Fibroblast of villous mesenchyme (primary cell): ENCODE measurements around the gene ZNRF3. TPM values are rescaled to one million over a fixed set of nuclear protein-coding genes. Genes with fewer than 3 reads are reported as not detected.

Source experiments
- DNase-seq: peaks from one replicate; pipeline ENCODE4 v3.0.0-alpha.2; 2010; ENCODE audit warnings: low read depth
- H3K4me3 ChIP-seq: 2 replicates; pipeline ENCODE4 v1.5.1; 2011; ENCODE audit warnings: low read depth, mild to moderate bottlenecking, low read length
- total RNA-seq: library from RNA; depleted of rRNA; stranded (reverse); fragments of >200 nt; gene quantifications from 2 replicates; pipeline ENCODE4 v1.2.3, GENCODE V29; 2012
- TF ChIP-seq, protein P1 (sequence below): IDR thresholded peaks from 2 replicates; pipeline ENCODE4 v1.5.1; 2012; ENCODE audit warnings: low read depth, mild to moderate bottlenecking, low read length; ENCODE audit not compliant: insufficient read depth

The ZNRF3 gene
- total RNA-seq, 1 donor: 1.7 TPM

DNA sequence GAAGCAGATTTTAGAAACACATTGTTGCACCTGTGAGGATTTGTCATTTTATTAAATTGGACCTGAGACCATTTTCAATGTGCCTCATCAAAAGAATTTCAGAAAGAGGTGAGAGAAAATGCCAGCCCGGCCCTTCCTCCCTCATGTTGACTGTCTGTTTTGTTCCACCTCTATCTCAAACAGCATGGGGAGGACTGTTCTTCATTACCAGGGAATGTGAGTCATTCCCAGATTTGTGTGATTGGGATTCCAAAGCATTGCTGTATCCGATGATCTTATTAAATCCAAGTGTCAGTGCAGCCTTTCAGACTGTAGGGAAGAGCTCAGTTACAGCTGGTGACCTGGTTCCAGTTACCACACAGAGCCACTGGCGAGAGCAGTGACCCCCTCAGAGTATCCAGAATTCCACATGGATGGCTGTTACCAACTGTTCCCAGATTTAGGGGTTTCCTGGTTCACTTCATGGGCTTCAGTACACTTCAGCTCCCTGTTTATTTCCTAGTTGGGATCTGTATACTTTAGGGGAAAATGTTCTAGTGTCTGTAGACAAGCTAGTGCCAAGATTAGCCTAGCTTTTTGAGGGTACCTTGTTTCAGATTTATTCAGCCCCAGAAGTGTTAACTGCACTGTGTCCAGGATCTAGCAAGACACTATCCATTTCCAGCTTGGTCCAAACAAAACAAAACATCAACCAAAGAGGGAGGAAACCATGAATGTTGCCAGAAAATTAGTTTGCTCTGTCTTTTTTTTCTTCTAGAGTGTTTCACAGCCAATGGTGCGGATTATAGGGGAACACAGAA lies 210.3 kb downstream of the ZNRF3 start:
- TF ChIP-seq, protein P1, sequence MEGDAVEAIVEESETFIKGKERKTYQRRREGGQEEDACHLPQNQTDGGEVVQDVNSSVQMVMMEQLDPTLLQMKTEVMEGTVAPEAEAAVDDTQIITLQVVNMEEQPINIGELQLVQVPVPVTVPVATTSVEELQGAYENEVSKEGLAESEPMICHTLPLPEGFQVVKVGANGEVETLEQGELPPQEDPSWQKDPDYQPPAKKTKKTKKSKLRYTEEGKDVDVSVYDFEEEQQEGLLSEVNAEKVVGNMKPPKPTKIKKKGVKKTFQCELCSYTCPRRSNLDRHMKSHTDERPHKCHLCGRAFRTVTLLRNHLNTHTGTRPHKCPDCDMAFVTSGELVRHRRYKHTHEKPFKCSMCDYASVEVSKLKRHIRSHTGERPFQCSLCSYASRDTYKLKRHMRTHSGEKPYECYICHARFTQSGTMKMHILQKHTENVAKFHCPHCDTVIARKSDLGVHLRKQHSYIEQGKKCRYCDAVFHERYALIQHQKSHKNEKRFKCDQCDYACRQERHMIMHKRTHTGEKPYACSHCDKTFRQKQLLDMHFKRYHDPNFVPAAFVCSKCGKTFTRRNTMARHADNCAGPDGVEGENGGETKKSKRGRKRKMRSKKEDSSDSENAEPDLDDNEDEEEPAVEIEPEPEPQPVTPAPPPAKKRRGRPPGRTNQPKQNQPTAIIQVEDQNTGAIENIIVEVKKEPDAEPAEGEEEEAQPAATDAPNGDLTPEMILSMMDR: no peak
- no peak overlapping the region for H3K4me3 ChIP-seq

DNA sequence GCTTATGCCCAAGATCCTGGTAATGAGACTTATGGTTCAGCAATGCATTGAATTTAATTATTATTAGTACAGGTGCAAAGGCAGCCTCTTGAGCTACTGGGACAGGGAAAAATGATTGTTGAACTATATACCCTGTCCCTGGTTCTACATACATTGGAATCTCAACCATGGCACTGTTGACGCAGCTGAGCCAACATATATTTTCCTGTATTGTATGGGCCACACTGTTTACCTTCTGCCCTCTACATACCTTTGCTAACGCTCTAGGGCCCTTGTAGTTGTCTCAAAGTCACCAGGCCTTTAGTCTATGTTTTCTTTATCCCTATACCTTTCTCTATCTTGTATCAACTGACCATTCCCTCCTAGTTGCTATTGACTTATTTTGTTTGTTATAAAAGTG lies 212.1 kb downstream of the ZNRF3 start:
- H3K4me3 ChIP-seq: no peak overlapping the region
- TF ChIP-seq, protein P1: no peak
- no peak for DNase-seq

More for the DNA sequence above, 210.3 kb downstream of the ZNRF3 start:
- peak; percentile 71 for DNase-seq

DNA sequence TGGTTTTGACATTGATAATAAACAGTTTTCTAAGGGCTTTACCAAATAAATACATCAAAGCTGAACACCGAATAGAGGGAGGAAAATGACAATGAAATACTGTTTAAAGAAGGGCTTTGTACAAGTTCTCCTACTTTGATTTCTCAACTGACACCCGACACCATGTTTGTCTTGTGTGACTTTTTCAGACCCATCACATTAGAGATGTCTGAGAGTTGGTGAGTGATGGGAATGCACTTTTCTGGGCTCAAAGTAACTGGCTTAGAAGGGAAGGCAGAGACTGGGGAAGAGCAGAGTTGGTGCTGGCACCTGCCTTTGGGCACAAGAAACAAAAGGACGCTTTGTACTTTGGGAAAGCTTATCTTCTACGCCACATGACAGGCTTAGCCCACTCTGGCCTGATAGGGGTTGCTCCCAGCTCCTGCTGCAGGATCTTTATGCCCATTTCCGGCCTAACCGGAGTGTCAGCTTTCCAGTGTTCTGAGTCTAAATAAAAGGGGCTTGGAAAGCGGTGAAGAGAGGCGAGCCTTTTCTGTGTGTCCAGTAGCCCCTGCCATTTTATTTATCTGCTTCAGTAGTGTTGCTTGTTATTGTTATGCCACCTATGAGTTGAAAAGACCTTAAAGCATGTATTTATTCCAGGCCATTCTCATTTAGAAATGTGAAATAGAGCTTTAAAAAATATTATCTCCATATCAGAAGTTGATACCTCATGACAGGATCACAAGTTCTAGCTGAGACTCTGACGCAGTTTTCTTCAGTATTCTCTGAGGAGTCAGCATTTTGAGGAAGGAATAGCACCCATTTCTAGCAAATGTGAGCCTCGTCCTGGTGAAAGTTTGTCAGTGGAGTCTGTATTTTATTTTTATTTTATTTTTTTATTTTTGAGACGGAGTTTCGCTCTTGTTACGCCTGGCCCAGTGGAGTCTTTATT lies 213.6 kb downstream of the ZNRF3 start:
- TF ChIP-seq, protein P1: no peak
- H3K4me3 ChIP-seq: no peak overlapping the region
- peak; percentile 41 for DNase-seq

DNA sequence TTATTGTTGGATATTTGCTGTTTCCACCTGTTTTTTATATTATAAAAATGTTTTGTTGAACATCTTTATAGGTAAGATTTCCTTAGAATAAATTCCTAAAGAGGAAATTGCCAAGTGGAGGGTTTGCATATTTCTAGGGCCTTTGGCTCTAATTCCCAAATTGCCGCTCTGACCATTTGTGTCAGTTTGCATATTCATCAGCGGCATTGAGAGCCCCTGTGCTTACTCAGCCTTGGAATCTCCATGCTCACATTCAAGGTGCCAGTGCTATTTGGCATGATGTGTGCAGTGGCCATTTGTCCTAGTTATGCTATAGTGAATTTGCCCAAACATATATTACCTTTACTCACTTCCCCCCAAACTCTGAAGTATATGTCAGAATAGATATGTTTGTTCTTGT lies 214.9 kb downstream of the ZNRF3 start:
- TF ChIP-seq, protein P1: no peak
- no peak for DNase-seq
- no peak overlapping the region for H3K4me3 ChIP-seq

DNA sequence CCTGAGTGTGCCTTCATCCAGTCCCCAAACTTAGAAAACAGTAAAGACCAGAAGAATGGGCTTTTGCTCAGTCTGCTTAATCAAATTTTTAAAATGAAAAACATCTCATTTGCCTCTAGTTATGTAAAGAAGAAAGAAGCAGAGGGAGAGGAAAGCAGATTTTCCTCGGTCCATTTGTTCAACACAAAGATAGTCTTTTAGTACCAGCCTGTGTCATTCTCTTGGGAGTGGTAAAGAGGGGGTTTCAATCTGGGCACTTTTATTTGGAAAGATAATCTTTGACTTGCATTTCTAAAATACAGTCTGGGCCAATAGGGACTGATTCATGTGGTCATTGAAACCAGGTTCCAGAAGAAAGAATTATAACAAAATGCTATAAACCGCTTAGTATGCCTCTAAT lies 218.9 kb downstream of the ZNRF3 start:
- TF ChIP-seq, protein P1: no peak
- H3K4me3 ChIP-seq: no peak overlapping the region
- DNase-seq: no peak

DNA sequence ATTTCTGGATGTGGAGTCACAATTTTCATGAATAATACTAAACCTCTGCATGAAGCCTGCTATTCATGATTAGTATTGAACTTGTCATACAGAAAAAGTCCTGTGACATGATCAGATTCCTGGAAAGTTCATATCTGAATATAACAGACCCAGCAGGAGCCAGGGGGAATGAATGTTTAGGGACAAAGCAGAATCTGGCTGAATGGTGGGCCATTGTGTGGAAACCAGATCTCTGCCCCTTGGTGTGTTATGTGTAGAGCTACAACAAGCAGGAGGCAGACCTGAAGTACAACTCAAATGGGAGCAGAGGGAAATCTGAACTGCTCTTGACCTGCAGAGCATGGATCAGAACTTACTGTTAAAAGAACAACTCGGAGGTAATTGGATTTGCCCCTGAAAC lies 219.7 kb downstream of the ZNRF3 start:
- no peak overlapping the region for H3K4me3 ChIP-seq
- TF ChIP-seq, protein P1: no peak
- DNase-seq: no peak
